ENCODE measurements around the gene LTO1.
A peak's percentile ranks its signal among the peaks of the same experiment; 100 is the strongest.

DNA sequence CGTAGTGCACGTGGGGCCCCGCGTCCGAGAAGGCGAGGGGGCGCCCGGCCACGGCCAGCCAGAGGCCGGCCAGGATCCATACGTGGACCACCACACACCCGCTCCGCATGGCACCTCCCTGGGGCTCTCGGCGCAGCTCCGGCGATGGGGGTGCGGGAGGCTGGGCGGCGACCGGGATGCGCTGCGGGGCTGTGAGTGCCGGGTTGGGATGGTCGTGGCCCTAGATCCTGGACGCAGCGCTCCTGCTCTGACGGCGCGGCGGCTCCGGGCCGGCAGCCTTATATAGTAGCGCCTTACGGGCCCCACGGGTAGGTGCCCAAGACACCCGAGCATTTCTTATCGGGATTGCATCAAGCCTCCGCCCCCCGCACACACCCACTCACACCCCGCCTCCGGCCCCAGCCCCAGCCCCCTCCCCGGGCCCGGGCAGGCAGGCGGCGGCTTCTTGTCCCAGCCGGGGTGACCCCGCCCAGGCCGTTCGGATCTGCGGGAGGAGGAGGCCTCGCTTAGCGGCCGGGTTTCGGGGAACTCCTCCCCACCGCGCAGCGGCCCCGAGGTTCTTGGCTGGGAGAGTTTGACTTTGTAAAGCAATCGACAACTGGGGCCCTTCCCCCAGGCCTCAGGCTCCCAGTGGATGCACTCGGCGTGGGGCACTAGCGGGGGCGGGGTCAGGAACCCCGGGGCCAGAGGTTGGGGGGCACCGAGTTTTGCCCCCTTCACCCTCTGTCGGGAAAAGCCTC is 28.8 kb upstream of the LTO1 start, which contains the start of gene FGF19:
- TF ChIP-seq CTCF (IDR thresholded peaks at IDR 0.05; ENCODE audit: insufficient read depth, low read depth, low read length): no peak
- TF ChIP-seq EZH2 (IDR thresholded peaks at IDR 0.05; ENCODE audit: insufficient read depth, low read length): peak; percentile 98
